ENCODE results near the gene ZNF417. TPM values are rescaled to one million over a fixed set of nuclear protein-coding genes. Genes with fewer than 3 reads are reported as not detected.
"Not testable (repeated sequence)": the region's sequence is repeated elsewhere in the genome, so short reads cannot be mapped to it uniquely, and the experiment has no call there.

The ZNF417 gene
- total and polyA plus RNA-seq, 2 donors from 2014 or later = 3.0 to 24.5 TPM

GRCh38 chr19:57888107-57888559 lies 28.3 kb downstream of the ZNF417 start:
- FAIRE-seq = no peak
- peak in 2 of 5 donors; percentile 40 to 41 for DNase-seq
- H3K27me3 ChIP-seq (ENCODE audit: control insufficient read depth, insufficient read depth, low read length) = no peaks in the 10 kb centered on the region

DNA sequence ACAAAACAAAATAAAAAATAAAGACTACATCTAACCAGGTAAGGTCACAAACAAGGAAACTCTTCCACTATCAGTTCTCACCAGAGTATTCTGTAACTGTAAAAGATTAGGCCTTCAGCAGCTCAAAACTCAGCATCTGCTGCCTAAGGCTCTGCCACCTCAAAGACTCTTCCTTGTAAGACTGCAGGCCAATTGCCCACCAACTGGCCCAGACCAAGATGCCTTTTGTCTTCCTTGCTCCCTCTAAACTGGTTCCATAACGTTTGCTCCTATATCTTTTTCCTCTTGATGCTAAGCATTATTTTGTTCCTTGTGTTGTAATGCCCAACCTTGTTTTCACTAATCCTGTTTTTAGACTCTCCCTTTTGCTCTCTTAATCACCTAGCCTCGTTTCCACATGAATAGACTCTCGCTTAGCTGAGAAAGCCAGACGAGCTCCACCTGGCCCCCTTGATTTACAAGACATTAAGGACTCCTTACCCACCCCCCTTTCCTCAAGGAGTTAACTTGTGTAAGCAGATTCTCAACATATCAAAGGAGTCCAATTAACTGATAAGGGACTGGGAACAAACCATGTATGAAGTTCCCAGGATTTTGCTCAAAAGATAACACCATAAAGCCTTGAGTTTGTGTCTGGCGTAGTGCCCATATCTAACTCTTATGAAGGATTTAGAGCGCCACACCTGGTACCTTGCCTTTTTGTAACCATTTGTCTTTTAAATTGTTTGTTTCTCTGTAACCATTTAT lies 29.0 kb downstream of the ZNF417 start:
- Histone ChIP-seq H3K27me3 (ENCODE audit: control insufficient read depth, insufficient read depth, low read length) (no peaks in the 10 kb centered on the region), H3K4me1 (ENCODE audit: control insufficient read depth in 2 of 3, insufficient read depth in 2 of 3, low read depth in 1 of 3, low read length in 3 of 3) (peaks cover 2 to 5% (median 3%) of the 10 kb centered on the region in 3 donors), H3K4me3 (ENCODE audit: low read length in 3 of 3) (peak overlapping the region; percentile 96 to 98 (median 96)), H3K9ac (ENCODE audit: low read length in 3 of 3) (no peak overlapping the region), H3K9me3 (ENCODE audit: control insufficient read depth in 2 of 3, insufficient read depth in 1 of 3, low read length in 3 of 3) (no peaks in the 10 kb centered on the region), H3K36me3 (ENCODE audit: control insufficient read depth in 2 of 3, insufficient read depth in 3 of 3, low read length in 3 of 3) (peaks cover 0 to 9% (median 0%) of the 10 kb centered on the region in 3 donors), H3K27ac (ENCODE audit: low read depth in 2 of 2, low read length in 2 of 2) (no peak overlapping the region)
- intact Hi-C loops (cut with DNase I) = no loop called here
- FAIRE-seq (no peak), DNase-seq (peak in 4 of 5 donors; percentile 45 to 85 (median 70))
- TF ChIP-seq, protein P1, sequence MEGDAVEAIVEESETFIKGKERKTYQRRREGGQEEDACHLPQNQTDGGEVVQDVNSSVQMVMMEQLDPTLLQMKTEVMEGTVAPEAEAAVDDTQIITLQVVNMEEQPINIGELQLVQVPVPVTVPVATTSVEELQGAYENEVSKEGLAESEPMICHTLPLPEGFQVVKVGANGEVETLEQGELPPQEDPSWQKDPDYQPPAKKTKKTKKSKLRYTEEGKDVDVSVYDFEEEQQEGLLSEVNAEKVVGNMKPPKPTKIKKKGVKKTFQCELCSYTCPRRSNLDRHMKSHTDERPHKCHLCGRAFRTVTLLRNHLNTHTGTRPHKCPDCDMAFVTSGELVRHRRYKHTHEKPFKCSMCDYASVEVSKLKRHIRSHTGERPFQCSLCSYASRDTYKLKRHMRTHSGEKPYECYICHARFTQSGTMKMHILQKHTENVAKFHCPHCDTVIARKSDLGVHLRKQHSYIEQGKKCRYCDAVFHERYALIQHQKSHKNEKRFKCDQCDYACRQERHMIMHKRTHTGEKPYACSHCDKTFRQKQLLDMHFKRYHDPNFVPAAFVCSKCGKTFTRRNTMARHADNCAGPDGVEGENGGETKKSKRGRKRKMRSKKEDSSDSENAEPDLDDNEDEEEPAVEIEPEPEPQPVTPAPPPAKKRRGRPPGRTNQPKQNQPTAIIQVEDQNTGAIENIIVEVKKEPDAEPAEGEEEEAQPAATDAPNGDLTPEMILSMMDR (IDR thresholded peaks at IDR 0.05; ENCODE audit: borderline replicate concordance, extremely low read depth, insufficient read depth) = no peak

More at GRCh38 chr19:57888107-57888559, 28.3 kb downstream of the ZNF417 start:
- peak overlapping the region; percentile 96 to 98 (median 96) for H3K4me3 ChIP-seq (ENCODE audit: low read length in 3 of 3)
- peak overlapping the region in 1 of 2 donors; percentile 76 for H3K27ac ChIP-seq (ENCODE audit: low read depth in 2 of 2, low read length in 2 of 2)
- H3K9ac ChIP-seq (ENCODE audit: low read length in 3 of 3) = peak overlapping the region; percentile 87 to 93 (median 89)
- TF ChIP-seq, protein P1 (IDR thresholded peaks at IDR 0.05; ENCODE audit: borderline replicate concordance, extremely low read depth, insufficient read depth) = no peak
- peaks cover 0 to 9% (median 0%) of the 10 kb centered on the region in 3 donors for H3K36me3 ChIP-seq (ENCODE audit: control insufficient read depth in 2 of 3, insufficient read depth in 3 of 3, low read length in 3 of 3)
- intact Hi-C loops (cut with DNase I) = no loop called here
- peaks cover 2 to 5% (median 3%) of the 10 kb centered on the region in 3 donors for H3K4me1 ChIP-seq (ENCODE audit: control insufficient read depth in 2 of 3, insufficient read depth in 2 of 3, low read depth in 1 of 3, low read length in 3 of 3)
- no peaks in the 10 kb centered on the region for H3K9me3 ChIP-seq (ENCODE audit: control insufficient read depth in 2 of 3, insufficient read depth in 1 of 3, low read length in 3 of 3)

- Histone ChIP-seq H3K36me3 (ENCODE audit: control insufficient read depth in 2 of 3, insufficient read depth in 3 of 3, low read length in 3 of 3) (peaks cover 0 to 9% (median 0%) of the 10 kb centered on the region in 3 donors), H3K4me3 (ENCODE audit: low read length in 3 of 3) (no peak overlapping the region), H3K27me3 (ENCODE audit: control insufficient read depth, insufficient read depth, low read length) (no peaks in the 10 kb centered on the region), H3K9ac (ENCODE audit: low read length in 3 of 3) (no peak overlapping the region), H3K9me3 (ENCODE audit: control insufficient read depth in 2 of 3, insufficient read depth in 1 of 3, low read length in 3 of 3) (no peaks in the 10 kb centered on the region), H3K4me1 (ENCODE audit: control insufficient read depth in 2 of 3, insufficient read depth in 2 of 3, low read depth in 1 of 3, low read length in 3 of 3) (peaks cover 2 to 5% (median 3%) of the 10 kb centered on the region in 3 donors), H3K27ac (ENCODE audit: low read depth in 2 of 2, low read length in 2 of 2) (no peak overlapping the region)
- intact Hi-C loops (cut with DNase I) = no loop called here
- TF ChIP-seq, protein P1 (IDR thresholded peaks at IDR 0.05; ENCODE audit: borderline replicate concordance, extremely low read depth, insufficient read depth) = no peak
- FAIRE-seq = no peak
- no peak for DNase-seq
Measured at GRCh38 chr19:57886046-57886445, 30.3 kb downstream of the ZNF417 start.

DNA sequence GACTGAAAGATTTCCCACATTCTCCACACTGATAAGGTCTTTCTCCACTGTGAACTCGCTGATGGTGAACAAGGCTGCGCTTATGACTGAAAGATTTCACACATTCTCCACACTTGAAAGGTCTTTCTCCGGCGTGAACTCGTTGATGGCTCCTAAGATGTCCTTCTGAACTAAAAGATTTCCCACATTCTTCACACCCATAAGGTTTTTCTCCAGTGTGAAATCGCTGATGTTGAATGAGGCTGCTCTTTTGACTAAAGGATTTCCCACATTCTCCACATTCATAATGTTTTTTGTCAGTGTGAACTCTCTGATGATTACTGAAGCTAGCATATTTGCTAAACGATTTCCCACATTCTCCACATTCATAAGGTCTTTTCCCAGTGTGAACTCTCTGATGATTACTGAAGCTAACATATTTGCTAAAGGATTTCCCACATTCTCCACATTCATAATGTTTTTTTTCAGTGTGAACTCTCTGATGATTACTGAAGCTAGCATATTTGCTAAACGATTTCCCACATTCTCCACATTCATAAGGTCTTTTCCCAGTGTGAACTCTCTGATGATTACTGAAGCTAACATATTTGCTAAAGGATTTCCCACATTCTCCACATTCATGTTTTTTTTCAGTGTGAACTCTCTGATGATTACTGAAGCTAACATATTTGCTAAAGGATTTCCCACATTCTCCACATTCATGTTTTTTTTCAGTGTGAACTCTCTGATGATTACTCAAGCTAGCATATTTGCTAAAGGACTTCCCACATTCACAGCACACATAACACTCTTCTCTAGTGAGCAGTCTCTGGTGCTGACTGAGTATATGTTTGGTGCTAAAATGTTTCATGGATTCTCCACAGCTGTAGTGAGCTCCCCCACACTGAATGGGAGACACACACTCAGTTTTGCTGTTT lies 42.3 kb downstream of the ZNF417 start:
- peak overlapping the region in 1 of 3 donors; percentile 18 for H3K4me3 ChIP-seq (ENCODE audit: low read length in 3 of 3)
- DNase-seq; FAIRE-seq; H3K9ac ChIP-seq (ENCODE audit: low read length in 3 of 3); H3K27me3 ChIP-seq (ENCODE audit: control insufficient read depth, insufficient read depth, low read length); H3K27ac ChIP-seq (ENCODE audit: low read depth in 2 of 2, low read length in 2 of 2); intact Hi-C loops (cut with DNase I); H3K4me1 ChIP-seq (ENCODE audit: control insufficient read depth in 2 of 3, insufficient read depth in 2 of 3, low read depth in 1 of 3, low read length in 3 of 3): not testable (repeated sequence)
- peaks cover 11 to 29% (median 19%) of the 10 kb centered on the region in 3 donors for H3K36me3 ChIP-seq (ENCODE audit: control insufficient read depth in 2 of 3, insufficient read depth in 3 of 3, low read length in 3 of 3)
- H3K9me3 ChIP-seq (ENCODE audit: control insufficient read depth in 2 of 3, insufficient read depth in 1 of 3, low read length in 3 of 3) = peaks cover 11 to 46% (median 17%) of the 10 kb centered on the region in 3 donors
